ENCODE results near the gene SPON1.
"Not testable (repeated sequence)": the region's sequence is repeated elsewhere in the genome, so short reads cannot be mapped to it uniquely, and the experiment has no call there.

The SPON1 gene

GRCh38 chr11:14114269-14114668, 151.7 kb downstream of the SPON1 start:
- DNase-seq: no peak

GRCh38 chr11:14114786-14115185, 152.3 kb downstream of the SPON1 start:
- no peak for DNase-seq

DNA sequence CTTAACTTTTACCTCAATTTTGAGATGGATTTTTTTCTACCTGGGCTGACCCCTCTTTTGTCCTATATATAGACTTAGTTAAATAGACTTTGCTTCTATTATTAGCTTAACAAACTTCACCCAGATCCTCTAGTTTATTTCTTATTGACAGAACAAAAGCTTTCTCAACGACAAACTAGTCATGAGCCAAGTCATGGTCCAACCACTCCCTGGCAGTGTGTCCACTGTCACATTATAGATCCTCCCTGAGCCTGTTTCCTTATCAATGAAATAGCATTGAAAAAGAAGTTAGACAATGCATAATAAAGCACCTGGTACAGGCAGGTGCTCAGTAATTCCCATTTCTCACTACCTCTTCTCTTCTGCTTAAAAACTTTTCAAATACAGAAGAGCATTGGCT, 155.1 kb downstream of the SPON1 start:
- no peak for DNase-seq

- no peak for DNase-seq
These were observed 155.5 kb downstream of the SPON1 start for GRCh38 chr11:14118072-14118471.

GRCh38 chr11:14119357-14119756, 156.8 kb downstream of the SPON1 start:
- no peak for DNase-seq

- no peak for DNase-seq
These were observed 161.8 kb downstream of the SPON1 start for GRCh38 chr11:14124350-14124749.

GRCh38 chr11:14124886-14125285, 162.4 kb downstream of the SPON1 start:
- peak in 15 of 56 donors; percentile 3 to 37 (median 7) for DNase-seq

GRCh38 chr11:14125529-14125928, 163.0 kb downstream of the SPON1 start:
- no peak for DNase-seq

GRCh38 chr11:14127679-14128078, 165.2 kb downstream of the SPON1 start:
- DNase-seq: no peak

- no peak for DNase-seq
These were observed 169.8 kb downstream of the SPON1 start for GRCh38 chr11:14132312-14132711.

DNA sequence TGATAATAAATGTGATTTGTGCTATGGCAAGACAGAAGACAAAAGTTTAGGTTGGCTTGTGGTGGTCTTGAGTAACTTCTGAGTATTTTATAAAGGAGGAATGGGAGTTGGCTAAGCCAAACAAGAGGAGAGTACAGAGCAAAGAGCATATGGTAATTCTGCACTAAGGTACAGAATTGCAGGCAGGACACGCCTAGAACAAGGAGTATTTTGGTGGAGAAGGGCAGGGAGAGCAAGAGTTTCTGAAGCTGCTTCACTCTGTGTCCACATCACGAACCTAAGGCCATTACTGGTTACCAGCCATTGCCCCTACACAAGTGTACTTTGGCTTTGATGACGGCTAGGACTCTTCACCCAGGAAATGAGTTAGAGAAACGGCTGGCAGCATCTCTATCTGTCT, 170.9 kb downstream of the SPON1 start:
- no peak for DNase-seq

- no peak for DNase-seq
These were observed 174.0 kb downstream of the SPON1 start for GRCh38 chr11:14136561-14136960.

- DNase-seq: no peak
These were observed 174.8 kb downstream of the SPON1 start for GRCh38 chr11:14137284-14137683.

DNA sequence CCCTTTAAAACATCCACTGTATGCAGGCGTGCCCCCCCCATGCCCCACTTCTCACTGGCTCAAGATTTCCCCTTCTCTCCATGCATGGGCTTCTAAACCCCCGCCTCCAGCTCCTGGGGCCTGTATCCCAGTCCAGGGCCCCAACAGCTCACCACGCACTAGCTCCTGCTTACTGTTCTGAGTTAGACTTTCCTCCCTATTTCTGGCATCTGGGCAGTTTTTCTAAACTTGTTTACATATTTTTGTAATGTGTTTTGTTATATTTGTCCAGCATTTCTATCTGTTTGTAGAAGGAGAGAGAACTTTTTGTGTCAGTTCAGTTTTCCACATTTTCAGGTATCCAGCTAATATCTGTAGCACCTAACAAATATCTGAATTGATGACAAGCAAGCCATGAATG, 178.5 kb downstream of the SPON1 start:
- no peak for DNase-seq

- no peak for DNase-seq
These were observed 179.2 kb downstream of the SPON1 start for GRCh38 chr11:14141676-14142075.

DNA sequence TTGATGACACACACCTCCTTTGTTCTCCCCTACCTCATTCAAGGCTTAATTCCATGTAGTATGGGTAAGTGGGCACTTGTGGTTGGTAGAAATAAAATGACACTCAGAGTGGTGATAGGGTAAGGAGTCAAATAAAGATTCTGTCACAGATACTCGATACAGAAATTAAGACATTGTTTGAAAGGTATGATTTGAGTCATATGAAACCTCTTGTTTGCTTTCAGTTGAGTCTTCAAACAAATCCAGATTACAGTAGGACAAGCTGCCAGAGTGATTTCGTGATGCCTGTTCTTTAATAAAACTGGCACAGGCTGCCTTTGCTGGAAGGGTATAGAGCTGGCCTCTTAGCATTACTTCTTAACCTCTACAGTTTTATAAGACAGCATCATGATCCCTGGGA, 182.4 kb downstream of the SPON1 start:
- DNase-seq: no peak

GRCh38 chr11:14148653-14149273, 186.2 kb downstream of the SPON1 start:
- DNase-seq: no peak

DNA sequence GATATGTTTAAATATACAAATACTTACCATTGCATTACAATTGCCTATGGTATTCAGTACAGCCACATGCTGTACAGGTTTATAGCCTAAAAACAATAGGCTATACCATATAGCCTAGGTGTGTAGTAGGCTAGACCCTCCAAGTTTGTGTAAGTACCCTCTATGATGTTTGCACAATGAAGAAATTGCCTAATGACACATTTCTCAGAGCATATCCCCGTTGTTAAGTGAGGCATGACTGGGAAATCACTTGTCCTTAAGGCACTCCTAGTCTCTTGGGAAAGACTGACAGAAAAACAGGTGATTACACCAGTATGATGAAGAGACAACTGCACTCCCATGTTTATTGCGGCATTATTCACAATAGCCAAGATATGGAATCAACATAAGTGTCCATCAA, 187.2 kb downstream of the SPON1 start:
- DNase-seq: no peak

- DNase-seq: no peak
These were observed 188.4 kb downstream of the SPON1 start for GRCh38 chr11:14150878-14151277.

GRCh38 chr11:14154103-14154502, 191.6 kb downstream of the SPON1 start:
- not testable (repeated sequence) for DNase-seq

DNA sequence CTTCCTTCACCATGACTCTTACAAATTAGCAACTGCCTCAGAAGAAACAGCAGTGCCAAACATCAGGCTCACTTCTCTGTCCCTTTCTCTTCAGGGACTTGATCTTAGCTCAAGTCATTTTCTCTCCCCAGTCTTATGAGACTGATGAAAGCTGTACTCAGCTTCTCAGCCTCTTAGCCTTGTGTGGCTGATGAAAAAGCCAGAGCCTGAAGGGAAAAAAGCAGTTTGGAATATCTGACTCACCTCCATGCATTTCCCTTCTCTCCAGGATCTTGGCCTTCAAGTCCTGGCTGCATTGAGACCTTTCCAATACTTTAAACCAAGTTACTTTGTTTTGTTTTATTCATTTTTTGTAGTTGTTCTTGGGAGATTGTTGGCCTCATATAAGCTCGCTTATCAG, 195.9 kb downstream of the SPON1 start:
- no peak for DNase-seq

DNA sequence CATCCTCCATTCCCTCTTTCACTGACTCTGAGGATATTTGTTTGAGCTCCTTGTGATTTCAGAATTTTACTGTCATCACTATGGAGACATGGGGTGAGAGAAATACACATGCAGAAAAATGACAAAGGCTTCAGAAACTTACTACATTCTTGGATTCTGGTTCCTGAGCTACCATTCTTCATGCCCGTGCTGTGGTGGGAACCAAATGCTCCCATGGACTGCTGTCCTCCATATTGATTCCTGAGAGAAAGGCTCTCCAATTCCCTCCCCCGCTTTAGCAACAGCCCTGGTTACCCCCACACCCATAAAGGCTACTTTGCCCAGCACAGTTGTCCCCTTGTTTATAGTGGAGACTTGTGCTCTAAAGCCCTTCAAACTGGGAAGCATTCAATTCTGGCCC, 201.1 kb downstream of the SPON1 start:
- no peak for DNase-seq

DNA sequence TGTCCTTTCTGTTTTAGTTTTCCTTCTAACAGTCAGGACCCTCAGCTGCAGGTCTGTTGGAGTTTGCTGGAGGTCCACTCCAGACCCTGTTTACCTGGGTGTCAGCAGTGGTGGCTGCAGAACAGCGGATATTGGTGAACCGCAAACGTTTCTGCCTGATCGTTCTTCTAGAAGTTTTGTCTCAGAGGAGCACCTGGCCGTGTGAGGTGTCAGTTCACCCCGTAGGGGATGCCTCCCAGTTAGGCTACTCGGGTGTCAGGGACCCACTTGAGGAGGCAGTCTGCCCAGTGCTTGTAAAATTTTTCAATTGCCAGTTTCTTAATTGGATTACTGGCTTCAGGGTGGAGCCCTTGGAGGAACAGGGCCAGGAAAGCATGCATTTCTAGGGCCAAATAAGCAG, 211.2 kb downstream of the SPON1 start:
- not testable (repeated sequence) for DNase-seq
